Gastroesophageal sphincter (tissue), 4 donors: ENCODE measurements around the gene SWAP70. TPM values are rescaled to one million over a fixed set of nuclear protein-coding genes. Genes with fewer than 3 reads are reported as not detected.

Experiments used
- ATAC-seq: fragments of 150-250 bp; one replicate; pipeline ENCODE4 v1.9.1; 2016; ENCODE audit warnings: mild to moderate bottlenecking, moderate library complexity
- H3K27ac ChIP-seq, 4 donors: fragments of 200-600 bp; sonication (generic) in 3 of 4; 1 replicate in 3 of 4; 2 replicates in 1 of 4; pipeline ENCODE4 v1.5.1; 2016 to 2019
- H3K27me3 ChIP-seq: fragments of 200-600 bp; sonication (generic); one replicate; pipeline ENCODE4 v1.5.1; 2019
- H3K36me3 ChIP-seq, 2 donors: fragments of 200-600 bp; sonication (generic); one replicate each; pipeline ENCODE4 v1.5.1; 2019; ENCODE audit warnings: control low read depth in 1 of 2
- H3K4me1 ChIP-seq, 3 donors: fragments of 200-600 bp; sonication (generic); 1 replicate in 2 of 3; 2 replicates in 1 of 3; pipeline ENCODE4 v1.5.1; 2016 to 2019; ENCODE audit warnings: control low read depth in 2 of 3
- H3K4me3 ChIP-seq, 2 donors: fragments of 200-600 bp; sonication (generic); one replicate each; pipeline ENCODE4 v1.5.1; 2019; ENCODE audit warnings: mild to moderate bottlenecking in 1 of 2, moderate library complexity in 1 of 2
- H3K9me3 ChIP-seq, 3 donors: fragments of 200-600 bp; sonication (generic); one replicate each; pipeline ENCODE4 v1.5.1; 2017 to 2019; ENCODE audit warnings: control low read depth in 2 of 3
- CTCF ChIP-seq, 4 experiments: fragments of 200-600 bp in 2 of 4; fragments of 450-650 bp in 2 of 4; sonication (generic) in 1 of 4; IDR thresholded peaks; one replicate each; pipeline ENCODE4 v1.5.1; 2017 to 2019; ENCODE audit warnings: antibody characterized with exemption in 4 of 4, mild to moderate bottlenecking in 2 of 4, moderate library complexity in 2 of 4
- EP300 ChIP-seq: sonication (generic); formaldehyde crosslinking; IDR thresholded peaks from one replicate; pipeline ENCODE4 v1.6.1; 2017; ENCODE audit warnings: antibody characterized with exemption, mild to moderate bottlenecking
- POLR2A ChIP-seq, 2 donors: fragments of 450-650 bp; IDR thresholded peaks; one replicate each; pipeline ENCODE4 v1.6.1; 2017; ENCODE audit warnings: antibody characterized with exemption in 2 of 2, mild to moderate bottlenecking in 2 of 2, moderate library complexity in 1 of 2
- POLR2AphosphoS5 ChIP-seq: sonication (generic); formaldehyde crosslinking; IDR thresholded peaks from one replicate; pipeline ENCODE4 v1.6.1; 2017; ENCODE audit warnings: antibody characterized with exemption
- WGBS, 2 donors: methylation state at CpG; one replicate each; pipeline ENCODE4 v1.1.5; 2018; ENCODE audit warnings: low coverage in 1 of 2; 5-methylcytosine and 5-hydroxymethylcytosine counted together
- total RNA-seq, 4 donors: library from RNA; depleted of rRNA; stranded (reverse); fragments of >200 nt; gene quantifications; one replicate each; pipeline ENCODE4 v1.1.0, GENCODE V29; 2016

The SWAP70 gene
- total RNA-seq, 4 donors from 2014 or later: 32.2 to 65.9 (median 45.0) TPM

- Histone ChIP-seq H3K27ac (peak overlapping the region in 3 of 4 donors; percentile 28 to 92 (median 30)), H3K4me3 (no peak overlapping the region), H3K9me3 (no peaks in the 10 kb centered on the region), H3K36me3 (peaks cover 0 to 8% of the 10 kb centered on the region in 2 donors), H3K4me1 (peaks cover 0 to 67% (median 24%) of the 10 kb centered on the region in 3 donors), H3K27me3 (no peaks in the 10 kb centered on the region)
- TF ChIP-seq POLR2A (IDR thresholded peaks at IDR 0.05) (no peak), CTCF (IDR thresholded peaks at IDR 0.05) (no peak), EP300 (no peak), POLR2AphosphoS5 (no peak)
- ATAC-seq: no peak
- WGBS, 2 donors: 100% methylated on average over 5 of the region's 5 CpGs; no CpG with 5 or more reads in 1 of the 2 donors
Observed at GRCh38 chr11:9756461-9756860, 92.6 kb downstream of the SWAP70 start.

- Histone ChIP-seq H3K27me3 (no peaks in the 10 kb centered on the region), H3K36me3 (peaks cover 0 to 4% of the 10 kb centered on the region in 2 donors), H3K27ac (peak overlapping the region in 2 of 4 donors; percentile 28 to 92), H3K9me3 (no peaks in the 10 kb centered on the region), H3K4me1 (peaks cover 0 to 67% (median 24%) of the 10 kb centered on the region in 3 donors), H3K4me3 (no peak overlapping the region)
- WGBS, 2 donors: 93% methylated on average over 3 of the region's 6 CpGs; no CpG with 5 or more reads in 1 of the 2 donors
- no peak for ATAC-seq
- no peak for TF ChIP-seq POLR2AphosphoS5
- no peak for TF ChIP-seq EP300
- no peak for TF ChIP-seq CTCF (IDR thresholded peaks at IDR 0.05)
- TF ChIP-seq POLR2A (IDR thresholded peaks at IDR 0.05): no peak
Observed at GRCh38 chr11:9756878-9757277, 93.0 kb downstream of the SWAP70 start.

- H3K36me3 ChIP-seq: no peaks in the 10 kb centered on the region
- peak overlapping the region; percentile 80 to 93 (median 90) for H3K27ac ChIP-seq
- peaks cover 0 to 67% (median 24%) of the 10 kb centered on the region in 3 donors for H3K4me1 ChIP-seq
- ATAC-seq: peak; percentile 74
- TF ChIP-seq EP300 (no peak), CTCF (IDR thresholded peaks at IDR 0.05) (peak; percentile 84 to 96 (median 91)), POLR2AphosphoS5 (peak; percentile 19), POLR2A (IDR thresholded peaks at IDR 0.05) (peak; percentile 29 to 40)
- 23 to 27% methylated on average over 5 to 9 of the region's 64 CpGs for WGBS, 2 donors
- H3K27me3 ChIP-seq: no peaks in the 10 kb centered on the region
- peak overlapping the region; percentile 74 to 87 for H3K4me3 ChIP-seq
- H3K9me3 ChIP-seq: no peaks in the 10 kb centered on the region
Observed at GRCh38 chr11:9757809-9758636, 94.1 kb downstream of the SWAP70 start.

- WGBS, 2 donors: 40 to 46% methylated on average over 16 to 23 of the region's 58 CpGs
- TF ChIP-seq POLR2A (IDR thresholded peaks at IDR 0.05) (no peak), CTCF (IDR thresholded peaks at IDR 0.05) (peak in 3 of 4 experiments; percentile 25 to 60 (median 48)), POLR2AphosphoS5 (peak; percentile 37)
- peak overlapping the region; percentile 74 to 87 for H3K4me3 ChIP-seq
- H3K4me1 ChIP-seq: peaks cover 0 to 63% (median 24%) of the 10 kb centered on the region in 3 donors
- H3K27ac ChIP-seq: peak overlapping the region; percentile 80 to 93 (median 90)
- H3K27me3 ChIP-seq: no peaks in the 10 kb centered on the region
- peak; percentile 66 for ATAC-seq
- H3K36me3 ChIP-seq: no peaks in the 10 kb centered on the region
- H3K9me3 ChIP-seq: no peaks in the 10 kb centered on the region
Observed at GRCh38 chr11:9758637-9759518, 95.0 kb downstream of the SWAP70 start.
